ENCODE data around the gene PALLD. TPM values are rescaled to one million over a fixed set of nuclear protein-coding genes. Genes with fewer than 3 reads are reported as not detected.

PALLD gene
- total RNA-seq, 4 donors from 2014 or later: 1,903 to 3,507 (median 2,130) TPM

- no peaks in the 10 kb centered on the region for H3K9me3 ChIP-seq
- H3K27ac ChIP-seq (replicated peaks in 1 of 4): no peak overlapping the region
- intact Hi-C loops (cut with DNase I): no loop called here
- TF ChIP-seq EP300 (IDR thresholded peaks at IDR 0.05) (no peak), POLR2A (IDR thresholded peaks at IDR 0.05; ENCODE audit: low read depth) (no peak), POLR2AphosphoS5 (IDR thresholded peaks at IDR 0.05) (no peak)
- 100% methylated on average over 2 of the region's 2 CpGs for WGBS
- H3K27me3 ChIP-seq: no peaks in the 10 kb centered on the region
- H3K4me3 ChIP-seq: no peak overlapping the region
- peaks cover 10 to 24% (median 19%) of the 10 kb centered on the region in 4 donors for H3K4me1 ChIP-seq
- DNase-seq (ENCODE audit: extremely low spot score): no peak
- H3K36me3 ChIP-seq: no peaks in the 10 kb centered on the region
These were observed 235.9 kb downstream of the PALLD start for GRCh38 chr4:168732714-168733113.

- DNase-seq (ENCODE audit: extremely low spot score): no peak
- Histone ChIP-seq H3K27me3 (no peaks in the 10 kb centered on the region), H3K27ac (replicated peaks in 1 of 4) (peak overlapping the region; percentile 16 to 36 (median 31)), H3K4me1 (peaks cover 10 to 24% (median 19%) of the 10 kb centered on the region in 4 donors), H3K4me3 (peak overlapping the region in 1 of 4 donors; percentile 2), H3K9me3 (no peaks in the 10 kb centered on the region), H3K36me3 (no peaks in the 10 kb centered on the region)
- intact Hi-C loops (cut with DNase I): no loop called here
- 55% methylated on average over 11 of the region's 11 CpGs for WGBS
- TF ChIP-seq POLR2AphosphoS5 (IDR thresholded peaks at IDR 0.05): no peak
- TF ChIP-seq EP300 (IDR thresholded peaks at IDR 0.05): no peak
- no peak for TF ChIP-seq CTCF (IDR thresholded peaks at IDR 0.05)
- TF ChIP-seq POLR2A (IDR thresholded peaks at IDR 0.05; ENCODE audit: low read depth): no peak
These were observed 238.1 kb downstream of the PALLD start for GRCh38 chr4:168734703-168735678.

- Histone ChIP-seq H3K27me3 (no peaks in the 10 kb centered on the region), H3K4me1 (peaks cover 10 to 21% (median 19%) of the 10 kb centered on the region in 4 donors), H3K4me3 (peak overlapping the region in 1 of 4 donors; percentile 2), H3K27ac (replicated peaks in 1 of 4) (peak overlapping the region; percentile 16 to 36 (median 31)), H3K9me3 (no peaks in the 10 kb centered on the region), H3K36me3 (no peaks in the 10 kb centered on the region)
- 46% methylated on average over 3 of the region's 3 CpGs for WGBS
- TF ChIP-seq EP300 (IDR thresholded peaks at IDR 0.05): no peak
- TF ChIP-seq CTCF (IDR thresholded peaks at IDR 0.05): no peak
- TF ChIP-seq POLR2AphosphoS5 (IDR thresholded peaks at IDR 0.05): no peak
- no peak for TF ChIP-seq POLR2A (IDR thresholded peaks at IDR 0.05; ENCODE audit: low read depth)
- DNase-seq (ENCODE audit: extremely low spot score): no peak
- intact Hi-C loops (cut with DNase I): no loop called here
These were observed 238.9 kb downstream of the PALLD start for GRCh38 chr4:168735735-168736134.

GRCh38 chr4:168736860-168737805 is 240.3 kb downstream of the PALLD start:
- H3K36me3 ChIP-seq: no peaks in the 10 kb centered on the region
- H3K4me1 ChIP-seq: peaks cover 9 to 20% (median 14%) of the 10 kb centered on the region in 4 donors
- H3K27me3 ChIP-seq: no peaks in the 10 kb centered on the region
- H3K27ac ChIP-seq (replicated peaks in 1 of 4): no peak overlapping the region
- H3K9me3 ChIP-seq: no peaks in the 10 kb centered on the region
- H3K4me3 ChIP-seq: no peak overlapping the region
- TF ChIP-seq CTCF (IDR thresholded peaks at IDR 0.05) (no peak), POLR2A (IDR thresholded peaks at IDR 0.05; ENCODE audit: low read depth) (no peak), POLR2AphosphoS5 (IDR thresholded peaks at IDR 0.05) (no peak), EP300 (IDR thresholded peaks at IDR 0.05) (no peak)
- 89% methylated on average over 7 of the region's 7 CpGs for WGBS
- intact Hi-C loops (cut with DNase I): no loop called here
- no peak for DNase-seq (ENCODE audit: extremely low spot score)
